Thoracic aorta (tissue), 2 donors: ENCODE data around the gene MED12L. TPM values are rescaled to one million over a fixed set of nuclear protein-coding genes. Genes with fewer than 3 reads are reported as not detected.

ENCODE experiments used
- ATAC-seq: fragments of 150-250 bp; one replicate; pipeline ENCODE4 v1.8.0; 2017; ENCODE audit warnings: low read depth; ENCODE audit not compliant: insufficient number of reproducible peaks, low FRiP score
- DNase-seq: peaks from one replicate; pipeline ENCODE4 v3.0.0-alpha.2; 2020; ENCODE audit warnings: low spot score
- H3K27ac ChIP-seq, 2 donors: fragments of 200-600 bp; sonication (generic); 1 replicate in 1 of 2; 2 replicates in 1 of 2; pipeline ENCODE4 v1.5.1; 2016; ENCODE audit warnings: mild to moderate bottlenecking in 2 of 2, moderate library complexity in 2 of 2
- H3K27me3 ChIP-seq: fragments of 200-600 bp; sonication (generic); replicated peaks from 2 replicates; pipeline ENCODE4 v1.6.0; 2016; ENCODE audit warnings: mild to moderate bottlenecking; ENCODE audit not compliant: insufficient read depth
- H3K36me3 ChIP-seq: fragments of 200-600 bp; sonication (generic); one replicate; pipeline ENCODE4 v1.5.1; 2016
- H3K4me1 ChIP-seq, 2 donors: fragments of 200-600 bp; sonication (generic); 1 replicate in 1 of 2; 2 replicates in 1 of 2; pipeline versions ENCODE4 v1.5.1 to v1.6.0; 2016; ENCODE audit warnings: low read depth in 2 of 2, mild to moderate bottlenecking in 1 of 2; ENCODE audit not compliant: control insufficient read depth in 1 of 2
- H3K4me3 ChIP-seq: fragments of 200-600 bp; sonication (generic); 2 replicates; pipeline ENCODE4 v1.5.1; 2016; ENCODE audit warnings: mild to moderate bottlenecking
- H3K9me3 ChIP-seq: fragments of 200-600 bp; sonication (generic); 2 replicates; pipeline ENCODE4 v1.5.1; 2016
- CTCF ChIP-seq: fragments of 200-600 bp; sonication (generic); IDR thresholded peaks from one replicate; pipeline ENCODE4 v1.5.1; 2019; ENCODE audit warnings: antibody characterized with exemption
- total RNA-seq, 2 donors: library from RNA; depleted of rRNA; stranded (reverse); fragments of >200 nt; gene quantifications; one replicate each; pipeline versions ENCODE4 v1.1.0 to v1.2.3, GENCODE V29; 2016

The MED12L gene
- total RNA-seq, 2 donors from 2014 or later = 0.27 to 2.0 TPM

- no peak overlapping the region for H3K4me3 ChIP-seq
- ATAC-seq = no peak
Observed at GRCh38 chr3:151366993-151367392, 281.5 kb downstream of the MED12L start.

GRCh38 chr3:151367448-151367847 lies 282.0 kb downstream of the MED12L start:
- peaks cover 0 to 2% of the 10 kb centered on the region in 2 donors for H3K4me1 ChIP-seq
- H3K27ac ChIP-seq = no peak overlapping the region
- ATAC-seq (no peak), DNase-seq (no peak)
- no peaks in the 10 kb centered on the region for H3K27me3 ChIP-seq
- H3K9me3 ChIP-seq = no peaks in the 10 kb centered on the region
- TF ChIP-seq CTCF = no peak
- H3K4me3 ChIP-seq = no peak overlapping the region
- H3K36me3 ChIP-seq = no peaks in the 10 kb centered on the region

More at GRCh38 chr3:151366993-151367392, 281.5 kb downstream of the MED12L start:
- no peak for DNase-seq
- no peaks in the 10 kb centered on the region for H3K36me3 ChIP-seq
- no peak overlapping the region for H3K27ac ChIP-seq
- TF ChIP-seq CTCF = no peak
- peaks cover 0 to 2% of the 10 kb centered on the region in 2 donors for H3K4me1 ChIP-seq
- no peaks in the 10 kb centered on the region for H3K27me3 ChIP-seq
- no peaks in the 10 kb centered on the region for H3K9me3 ChIP-seq

- no peak for TF ChIP-seq CTCF
- Histone ChIP-seq H3K36me3 (no peaks in the 10 kb centered on the region), H3K27me3 (no peaks in the 10 kb centered on the region), H3K9me3 (no peaks in the 10 kb centered on the region), H3K4me1 (peaks cover 0 to 2% of the 10 kb centered on the region in 2 donors), H3K4me3 (no peak overlapping the region), H3K27ac (no peak overlapping the region)
- DNase-seq = no peak
- no peak for ATAC-seq
Observed at GRCh38 chr3:151371526-151371925, 286.1 kb downstream of the MED12L start.

GRCh38 chr3:151372063-151372820 lies 286.8 kb downstream of the MED12L start:
- Histone ChIP-seq H3K9me3 (no peaks in the 10 kb centered on the region), H3K4me1 (peaks cover 0 to 2% of the 10 kb centered on the region in 2 donors), H3K27ac (no peak overlapping the region), H3K4me3 (no peak overlapping the region), H3K36me3 (no peaks in the 10 kb centered on the region), H3K27me3 (no peaks in the 10 kb centered on the region)
- DNase-seq (no peak), ATAC-seq (no peak)
- TF ChIP-seq CTCF = no peak

GRCh38 chr3:151377768-151378385 lies 292.4 kb downstream of the MED12L start:
- DNase-seq = no peak
- Histone ChIP-seq H3K27me3 (no peaks in the 10 kb centered on the region), H3K9me3 (no peaks in the 10 kb centered on the region), H3K4me1 (no peaks in the 10 kb centered on the region), H3K36me3 (no peaks in the 10 kb centered on the region), H3K27ac (no peak overlapping the region), H3K4me3 (no peak overlapping the region)
- ATAC-seq = peak; percentile 54
- TF ChIP-seq CTCF = no peak
